Astrocyte of the spinal cord (primary cell): ENCODE measurements around the gene GNA14.

Source experiments
- DNase-seq: peaks from one replicate; pipeline ENCODE4 v3.0.0; 2011; ENCODE audit warnings: low read depth, low spot score
- H3K4me3 ChIP-seq: 2 replicates; pipeline ENCODE4 v1.5.1; 2011; ENCODE audit warnings: low read depth, mild to moderate bottlenecking, low read length, moderate library complexity
- in situ Hi-C: cut with HindIII; loops from 2 replicates; pipeline ENCODE4 v1.10.0; 2017; ENCODE audit warnings: low sequenced_read_pairs
- TF ChIP-seq, protein P1 (sequence below): IDR thresholded peaks from 2 replicates; pipeline ENCODE4 v1.5.1; 2012; ENCODE audit warnings: low read depth, mild to moderate bottlenecking, low read length, inconsistent platforms

The GNA14 gene

DNA sequence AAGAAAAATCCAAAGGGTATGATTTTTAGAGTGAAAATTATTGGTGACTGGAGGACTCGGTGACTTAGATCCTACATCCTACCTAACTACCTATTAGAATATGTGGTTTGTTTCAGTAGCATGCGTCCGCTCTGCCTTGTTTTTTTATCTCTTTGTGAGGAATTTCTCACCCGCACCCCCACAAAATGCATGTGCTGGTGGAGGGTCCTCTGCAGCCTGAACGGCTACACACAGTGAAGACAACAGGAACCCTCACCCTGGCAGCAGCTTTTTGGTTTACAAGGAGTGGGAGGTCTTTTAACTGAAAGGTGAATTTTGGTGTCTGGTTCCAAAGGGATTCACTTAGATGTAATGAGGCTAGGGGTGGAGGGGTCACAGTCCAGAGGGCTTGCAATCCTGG, 115.5 kb downstream of the GNA14 start:
- TF ChIP-seq, protein P1, sequence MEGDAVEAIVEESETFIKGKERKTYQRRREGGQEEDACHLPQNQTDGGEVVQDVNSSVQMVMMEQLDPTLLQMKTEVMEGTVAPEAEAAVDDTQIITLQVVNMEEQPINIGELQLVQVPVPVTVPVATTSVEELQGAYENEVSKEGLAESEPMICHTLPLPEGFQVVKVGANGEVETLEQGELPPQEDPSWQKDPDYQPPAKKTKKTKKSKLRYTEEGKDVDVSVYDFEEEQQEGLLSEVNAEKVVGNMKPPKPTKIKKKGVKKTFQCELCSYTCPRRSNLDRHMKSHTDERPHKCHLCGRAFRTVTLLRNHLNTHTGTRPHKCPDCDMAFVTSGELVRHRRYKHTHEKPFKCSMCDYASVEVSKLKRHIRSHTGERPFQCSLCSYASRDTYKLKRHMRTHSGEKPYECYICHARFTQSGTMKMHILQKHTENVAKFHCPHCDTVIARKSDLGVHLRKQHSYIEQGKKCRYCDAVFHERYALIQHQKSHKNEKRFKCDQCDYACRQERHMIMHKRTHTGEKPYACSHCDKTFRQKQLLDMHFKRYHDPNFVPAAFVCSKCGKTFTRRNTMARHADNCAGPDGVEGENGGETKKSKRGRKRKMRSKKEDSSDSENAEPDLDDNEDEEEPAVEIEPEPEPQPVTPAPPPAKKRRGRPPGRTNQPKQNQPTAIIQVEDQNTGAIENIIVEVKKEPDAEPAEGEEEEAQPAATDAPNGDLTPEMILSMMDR: no peak
- no peak for DNase-seq
- in situ Hi-C loops: no loop called here

DNA sequence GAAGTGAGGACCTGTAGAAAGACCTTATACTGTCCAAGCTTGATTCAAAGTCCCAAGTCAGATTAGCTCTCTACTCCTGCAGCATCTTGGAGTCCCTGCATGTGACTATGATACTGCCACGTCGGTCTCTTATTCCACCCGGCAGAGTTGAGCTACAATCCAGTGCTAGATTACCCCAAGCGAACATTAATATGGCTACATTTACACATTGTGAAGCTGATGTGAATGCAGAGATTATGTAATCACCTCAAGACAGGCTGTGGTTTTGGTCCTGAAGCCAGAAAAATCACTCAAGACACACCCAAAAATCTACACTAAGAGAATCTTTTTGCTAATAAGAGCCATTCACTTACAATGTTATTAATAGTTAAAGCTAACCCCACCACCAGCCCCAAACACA, 116.7 kb downstream of the GNA14 start:
- TF ChIP-seq, protein P1: no peak
- H3K4me3 ChIP-seq: no peak overlapping the region
- no peak for DNase-seq
- in situ Hi-C loops: no loop called here

More for the DNA sequence above, 115.5 kb downstream of the GNA14 start:
- H3K4me3 ChIP-seq: no peak overlapping the region

DNA sequence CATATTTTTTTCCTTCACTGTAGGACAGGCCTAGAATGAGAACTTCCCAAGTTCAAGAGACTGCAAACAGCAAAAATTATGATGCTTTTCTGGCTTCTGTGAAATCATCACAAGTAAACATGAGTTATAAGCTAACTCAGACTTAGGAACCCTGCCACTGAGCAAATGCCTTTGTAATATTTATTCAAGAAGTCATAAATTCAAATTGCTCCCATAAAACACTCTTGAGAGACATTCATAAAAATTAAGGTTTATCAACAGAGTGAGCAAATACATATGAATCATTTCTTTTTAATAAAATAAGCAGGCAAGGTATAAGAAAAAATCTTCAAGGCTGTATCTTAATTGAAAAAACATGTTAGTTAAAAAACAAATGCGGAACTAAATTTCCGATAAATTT, 124.2 kb downstream of the GNA14 start:
- DNase-seq: no peak
- TF ChIP-seq, protein P1: no peak
- H3K4me3 ChIP-seq: no peak overlapping the region
- in situ Hi-C loops: no loop called here

DNA sequence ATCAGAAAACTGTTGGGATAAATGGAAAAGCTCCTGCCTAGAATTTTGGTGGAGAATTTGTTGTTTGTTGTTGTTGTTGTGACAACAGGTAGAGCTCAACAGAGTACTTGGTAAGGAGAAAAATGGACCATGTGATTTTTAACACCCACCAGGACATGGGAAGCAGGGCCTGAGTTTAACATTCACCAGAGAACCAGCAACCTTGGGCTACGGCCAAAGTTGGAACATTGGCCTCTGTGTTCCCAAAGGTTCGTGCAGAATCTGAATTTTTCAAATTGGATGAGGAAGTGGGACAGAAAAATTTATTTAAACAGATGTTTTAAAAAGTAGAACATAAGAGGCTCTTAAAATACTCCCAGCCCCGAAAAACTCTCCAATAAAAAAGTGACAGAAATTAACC, 127.0 kb downstream of the GNA14 start:
- DNase-seq: no peak
- TF ChIP-seq, protein P1: no peak
- in situ Hi-C loops: no loop called here
- no peak overlapping the region for H3K4me3 ChIP-seq

DNA sequence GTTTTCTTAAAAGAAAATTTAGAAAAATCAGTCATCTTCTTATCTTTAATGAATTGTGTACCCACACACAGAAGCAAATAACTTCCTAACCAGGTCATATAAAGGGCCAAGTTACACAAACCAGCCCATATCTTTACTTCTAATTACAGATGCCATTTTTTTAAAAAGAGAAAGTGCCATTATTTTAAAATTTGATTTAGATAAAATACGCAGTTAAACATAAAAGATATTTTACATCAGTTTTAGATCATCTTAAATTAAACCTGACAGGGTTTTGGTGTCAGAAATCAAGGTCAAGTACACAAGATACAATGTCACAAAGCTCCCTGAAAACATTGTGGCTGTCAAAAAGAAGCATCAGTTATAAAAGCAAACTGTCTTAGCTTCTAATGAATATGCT, 129.4 kb downstream of the GNA14 start:
- TF ChIP-seq, protein P1: no peak
- no peak overlapping the region for H3K4me3 ChIP-seq
- in situ Hi-C loops: no loop called here
- DNase-seq: no peak

DNA sequence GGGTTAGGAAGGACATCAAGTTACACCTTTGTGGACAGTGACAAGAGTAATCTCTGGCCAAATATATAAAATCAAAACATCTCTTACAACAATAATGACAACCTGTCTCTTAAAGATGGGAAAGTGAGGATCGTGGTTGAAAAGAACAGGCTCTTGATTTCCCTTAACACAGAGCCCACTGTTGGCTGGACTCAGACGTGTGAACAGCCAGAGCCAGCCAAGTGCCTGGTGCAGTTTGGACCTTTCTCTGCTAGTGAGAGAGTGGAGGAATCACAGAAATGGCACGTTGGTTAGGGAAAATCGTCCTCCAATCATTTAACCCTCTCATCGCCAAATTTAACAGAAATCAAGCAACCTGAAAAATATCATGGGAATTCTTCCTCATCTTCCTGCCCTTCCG, 131.3 kb downstream of the GNA14 start:
- H3K4me3 ChIP-seq: no peak overlapping the region
- no peak for DNase-seq
- TF ChIP-seq, protein P1: no peak
- in situ Hi-C loops: no loop called here
